ENCODE results near the gene ECT2.
A peak's percentile ranks its signal among the peaks of the same experiment; 100 is the strongest.
"Not testable (repeated sequence)": the region's sequence is repeated elsewhere in the genome, so short reads cannot be mapped to it uniquely, and the experiment has no call there.

ECT2 gene

GRCh38 chr3:172750368-172751174, at the start of gene ECT2:
TSS of gene ECT2 (plus strand) at chr3:172750726. CDS start at chr3:172754531, 3,805 bp downstream.
- peak within 1 kb of the TSS; percentile 97 for H3K27ac Mint-ChIP-seq
- H3K4me3 Mint-ChIP-seq: peak within 1 kb of the TSS; percentile 98
- no peaks in the 10 kb centered on the region for H3K27me3 Mint-ChIP-seq
- no peaks in the 10 kb centered on the region for H3K9me3 Mint-ChIP-seq
- peaks cover 19% of the 10 kb centered on the region for H3K36me3 Mint-ChIP-seq (ENCODE audit: low read depth)
- peaks cover 34% of the 10 kb centered on the region for H3K4me1 Mint-ChIP-seq (ENCODE audit: low read depth)

- Mint-ChIP-seq H3K27me3 (no peaks in the 10 kb centered on the region), H3K4me3 (no peak overlapping the region), H3K4me1 (ENCODE audit: low read depth) (no peaks in the 10 kb centered on the region), H3K36me3 (ENCODE audit: low read depth) (no peaks in the 10 kb centered on the region), H3K9me3 (no peaks in the 10 kb centered on the region), H3K27ac (no peak overlapping the region)
Measured at GRCh38 chr3:172700936-172701455, 49.5 kb upstream of the ECT2 start.

GRCh38 chr3:172701751-172702150, 48.8 kb upstream of the ECT2 start:
- no peaks in the 10 kb centered on the region for H3K27me3 Mint-ChIP-seq
- no peak overlapping the region for H3K4me3 Mint-ChIP-seq
- H3K4me1 Mint-ChIP-seq (ENCODE audit: low read depth): no peaks in the 10 kb centered on the region
- H3K27ac Mint-ChIP-seq: no peak overlapping the region
- H3K9me3 Mint-ChIP-seq: no peaks in the 10 kb centered on the region
- no peaks in the 10 kb centered on the region for H3K36me3 Mint-ChIP-seq (ENCODE audit: low read depth)

GRCh38 chr3:172702256-172702655, 48.3 kb upstream of the ECT2 start:
- H3K4me3 Mint-ChIP-seq: no peak overlapping the region
- H3K27me3 Mint-ChIP-seq: no peaks in the 10 kb centered on the region
- H3K4me1 Mint-ChIP-seq (ENCODE audit: low read depth): no peaks in the 10 kb centered on the region
- H3K9me3 Mint-ChIP-seq: no peaks in the 10 kb centered on the region
- no peak overlapping the region for H3K27ac Mint-ChIP-seq
- H3K36me3 Mint-ChIP-seq (ENCODE audit: low read depth): no peaks in the 10 kb centered on the region

GRCh38 chr3:172702731-172703130, 47.8 kb upstream of the ECT2 start:
- H3K4me1 Mint-ChIP-seq (ENCODE audit: low read depth); H3K36me3 Mint-ChIP-seq (ENCODE audit: low read depth); H3K27me3 Mint-ChIP-seq; H3K9me3 Mint-ChIP-seq; H3K4me3 Mint-ChIP-seq; H3K27ac Mint-ChIP-seq: not testable (repeated sequence)

- Mint-ChIP-seq H3K4me1 (ENCODE audit: low read depth) (peaks cover 4% of the 10 kb centered on the region), H3K36me3 (ENCODE audit: low read depth) (no peaks in the 10 kb centered on the region), H3K4me3 (no peak overlapping the region), H3K27me3 (no peaks in the 10 kb centered on the region), H3K27ac (no peak overlapping the region), H3K9me3 (no peaks in the 10 kb centered on the region)
Measured at GRCh38 chr3:172704001-172704400, 46.5 kb upstream of the ECT2 start.

- H3K27ac Mint-ChIP-seq: no peak overlapping the region
- peaks cover 16% of the 10 kb centered on the region for H3K4me1 Mint-ChIP-seq (ENCODE audit: low read depth)
- no peak overlapping the region for H3K4me3 Mint-ChIP-seq
- no peaks in the 10 kb centered on the region for H3K9me3 Mint-ChIP-seq
- no peaks in the 10 kb centered on the region for H3K36me3 Mint-ChIP-seq (ENCODE audit: low read depth)
- H3K27me3 Mint-ChIP-seq: no peaks in the 10 kb centered on the region
Measured at GRCh38 chr3:172705170-172705569, 45.4 kb upstream of the ECT2 start.

- no peak overlapping the region for H3K4me3 Mint-ChIP-seq
- H3K27me3 Mint-ChIP-seq: no peaks in the 10 kb centered on the region
- no peaks in the 10 kb centered on the region for H3K9me3 Mint-ChIP-seq
- H3K27ac Mint-ChIP-seq: no peak overlapping the region
- no peaks in the 10 kb centered on the region for H3K36me3 Mint-ChIP-seq (ENCODE audit: low read depth)
- H3K4me1 Mint-ChIP-seq (ENCODE audit: low read depth): peaks cover 21% of the 10 kb centered on the region
Measured at GRCh38 chr3:172707030-172707429, 43.5 kb upstream of the ECT2 start.

- no peaks in the 10 kb centered on the region for H3K9me3 Mint-ChIP-seq
- no peaks in the 10 kb centered on the region for H3K27me3 Mint-ChIP-seq
- H3K4me1 Mint-ChIP-seq (ENCODE audit: low read depth): peaks cover 21% of the 10 kb centered on the region
- no peaks in the 10 kb centered on the region for H3K36me3 Mint-ChIP-seq (ENCODE audit: low read depth)
- H3K4me3 Mint-ChIP-seq: no peak overlapping the region
- no peak overlapping the region for H3K27ac Mint-ChIP-seq
Measured at GRCh38 chr3:172707967-172708366, 42.6 kb upstream of the ECT2 start.

- Mint-ChIP-seq H3K9me3 (no peaks in the 10 kb centered on the region), H3K27ac (no peak overlapping the region), H3K4me1 (ENCODE audit: low read depth) (peaks cover 21% of the 10 kb centered on the region), H3K36me3 (ENCODE audit: low read depth) (no peaks in the 10 kb centered on the region), H3K27me3 (no peaks in the 10 kb centered on the region), H3K4me3 (peak overlapping the region; percentile 90)
Measured at GRCh38 chr3:172708921-172709773, 41.4 kb upstream of the ECT2 start.

- H3K9me3 Mint-ChIP-seq: no peaks in the 10 kb centered on the region
- peak overlapping the region; percentile 90 for H3K4me3 Mint-ChIP-seq
- no peaks in the 10 kb centered on the region for H3K27me3 Mint-ChIP-seq
Measured at GRCh38 chr3:172709774-172710663, 40.5 kb upstream of the ECT2 start.

GRCh38 chr3:172710664-172711453, 39.7 kb upstream of the ECT2 start, which contains the start of gene NCEH1:
TSS of gene NCEH1 (minus strand) at chr3:172711067. CDS start at chr3:172710984, 83 bp downstream.
- H3K4me3 Mint-ChIP-seq: peak within 1 kb of the TSS; percentile 90
- H3K36me3 Mint-ChIP-seq (ENCODE audit: low read depth): no peaks in the 10 kb centered on the region

More at GRCh38 chr3:172709774-172710663, 40.5 kb upstream of the ECT2 start:
- Mint-ChIP-seq H3K27ac (peak overlapping the region; percentile 80), H3K36me3 (ENCODE audit: low read depth) (no peaks in the 10 kb centered on the region), H3K4me1 (ENCODE audit: low read depth) (peaks cover 21% of the 10 kb centered on the region)

GRCh38 chr3:172711454-172711795, 39.1 kb upstream of the ECT2 start:
- peak overlapping the region; percentile 80 for H3K27ac Mint-ChIP-seq
- no peaks in the 10 kb centered on the region for H3K27me3 Mint-ChIP-seq
- H3K4me1 Mint-ChIP-seq (ENCODE audit: low read depth): peaks cover 21% of the 10 kb centered on the region
- no peaks in the 10 kb centered on the region for H3K36me3 Mint-ChIP-seq (ENCODE audit: low read depth)
- no peaks in the 10 kb centered on the region for H3K9me3 Mint-ChIP-seq
- peak overlapping the region; percentile 90 for H3K4me3 Mint-ChIP-seq

More at GRCh38 chr3:172710664-172711453, 39.7 kb upstream of the ECT2 start, which contains the start of gene NCEH1:
- Mint-ChIP-seq H3K27me3 (no peaks in the 10 kb centered on the region), H3K27ac (peak within 1 kb of the TSS; percentile 80), H3K9me3 (no peaks in the 10 kb centered on the region), H3K4me1 (ENCODE audit: low read depth) (peaks cover 21% of the 10 kb centered on the region)

GRCh38 chr3:172713316-172713715, 37.2 kb upstream of the ECT2 start:
- H3K4me1 Mint-ChIP-seq (ENCODE audit: low read depth): peaks cover 21% of the 10 kb centered on the region
- no peaks in the 10 kb centered on the region for H3K36me3 Mint-ChIP-seq (ENCODE audit: low read depth)
- H3K27me3 Mint-ChIP-seq: no peaks in the 10 kb centered on the region
- H3K27ac Mint-ChIP-seq: no peak overlapping the region
- no peak overlapping the region for H3K4me3 Mint-ChIP-seq
- H3K9me3 Mint-ChIP-seq: no peaks in the 10 kb centered on the region

All from stimulated activated naive CD8-positive, alpha-beta T cell treated with anti-CD3 and anti-CD28 coated beads, Interleukin-15, Interleukin-2, amounts not matched to agents 100 ng/mL and 50 ng/mL, for 24 hours (primary cell).